Right kidney (tissue), 1 donor: ENCODE results near the gene ANO9.
A peak's percentile ranks its signal among the peaks of the same experiment; 100 is the strongest.
"Not testable (repeated sequence)": the region's sequence is repeated elsewhere in the genome, so short reads cannot be mapped to it uniquely, and the experiment has no call there.

Source experiments
- DNase-seq: peaks from one replicate; pipeline ENCODE4 v3.0.0-alpha.2; 2016

ANO9 gene

DNA sequence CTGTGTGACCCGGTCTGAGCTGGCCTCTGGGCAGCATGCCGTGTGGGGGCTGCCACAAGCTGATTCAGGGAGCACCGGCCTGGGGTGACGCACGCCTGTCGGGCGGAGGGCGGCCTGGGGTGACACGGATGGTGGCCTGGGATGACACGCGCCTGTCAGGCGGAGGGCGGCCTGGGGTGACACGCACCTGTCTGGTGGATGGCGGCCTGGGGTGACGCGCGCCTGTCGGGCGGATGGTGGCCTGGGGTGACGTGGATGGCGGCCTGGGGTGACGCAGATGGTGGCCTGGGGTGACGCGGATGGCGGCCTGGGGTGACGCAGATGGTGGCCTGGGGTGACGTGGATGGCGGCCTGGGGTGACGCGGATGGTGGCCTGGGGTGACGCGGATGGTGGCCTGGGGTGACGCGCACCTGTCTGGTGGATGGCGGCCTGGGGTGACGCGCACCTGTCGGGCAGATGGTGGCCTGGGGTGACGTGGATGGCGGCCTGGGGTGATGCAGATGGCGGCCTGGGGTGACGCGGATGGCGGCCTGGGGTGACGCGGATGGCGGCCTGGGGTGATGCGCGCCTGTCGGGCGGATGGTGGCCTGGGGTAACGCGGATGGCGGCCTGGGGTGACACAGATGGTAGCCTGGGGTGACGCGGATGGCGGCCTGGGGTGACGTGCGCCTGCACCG is 29.8 kb upstream of the ANO9 start:
- no peak for DNase-seq

- peak; percentile 57 for DNase-seq
Measured at GRCh38 chr11:469684-470560, 28.1 kb upstream of the ANO9 start.

- DNase-seq = not testable (repeated sequence)
Measured at GRCh38 chr11:469026-469683, 27.3 kb upstream of the ANO9 start.

- DNase-seq = peak; percentile 34
Measured at GRCh38 chr11:468493-468892, 26.7 kb upstream of the ANO9 start.

GRCh38 chr11:468036-468435 is 26.2 kb upstream of the ANO9 start:
- no peak for DNase-seq

GRCh38 chr11:465896-466530 is 24.2 kb upstream of the ANO9 start:
- no peak for DNase-seq

- DNase-seq = no peak
Measured at GRCh38 chr11:464316-464715, 22.5 kb upstream of the ANO9 start.

GRCh38 chr11:462107-462890 is 20.5 kb upstream of the ANO9 start:
- no peak for DNase-seq

GRCh38 chr11:461626-462025 is 19.8 kb upstream of the ANO9 start:
- DNase-seq = no peak

GRCh38 chr11:460331-461199 is 18.8 kb upstream of the ANO9 start:
- DNase-seq = no peak

DNA sequence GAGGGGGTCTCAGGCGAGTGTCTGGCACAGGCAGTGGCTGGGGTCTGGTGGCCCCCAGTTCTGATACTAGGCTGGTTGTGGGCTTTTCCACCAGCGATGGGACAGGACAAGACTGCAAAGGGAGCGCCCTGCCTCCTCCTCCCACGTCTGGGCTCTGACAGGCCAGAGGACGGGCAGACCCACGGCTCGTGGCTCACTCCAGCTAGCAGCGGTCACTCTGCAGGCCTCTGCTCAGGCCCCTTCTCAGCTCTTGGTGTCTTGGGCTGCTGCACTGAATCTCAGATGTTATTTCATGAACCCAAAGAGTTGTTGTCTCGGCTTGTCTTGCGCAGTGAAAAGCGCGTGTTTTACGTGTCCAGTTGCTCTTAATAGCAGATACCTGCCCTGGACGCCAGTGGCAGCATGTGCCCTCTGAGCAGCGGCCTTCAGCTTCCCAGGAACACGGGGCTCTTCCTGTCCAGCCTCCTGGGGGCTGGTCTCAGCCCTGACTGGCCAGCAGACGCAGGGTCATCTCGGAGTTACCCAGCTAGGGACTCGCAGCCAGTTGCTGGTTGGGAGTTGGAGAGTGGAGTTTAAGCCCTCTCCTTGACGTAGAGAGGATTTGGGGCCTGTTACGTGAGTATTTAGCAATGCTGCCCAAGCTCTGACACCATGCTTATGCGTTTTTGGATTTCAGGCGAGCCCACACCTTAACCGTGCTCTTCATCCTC is 17.9 kb upstream of the ANO9 start:
- DNase-seq = no peak

DNA sequence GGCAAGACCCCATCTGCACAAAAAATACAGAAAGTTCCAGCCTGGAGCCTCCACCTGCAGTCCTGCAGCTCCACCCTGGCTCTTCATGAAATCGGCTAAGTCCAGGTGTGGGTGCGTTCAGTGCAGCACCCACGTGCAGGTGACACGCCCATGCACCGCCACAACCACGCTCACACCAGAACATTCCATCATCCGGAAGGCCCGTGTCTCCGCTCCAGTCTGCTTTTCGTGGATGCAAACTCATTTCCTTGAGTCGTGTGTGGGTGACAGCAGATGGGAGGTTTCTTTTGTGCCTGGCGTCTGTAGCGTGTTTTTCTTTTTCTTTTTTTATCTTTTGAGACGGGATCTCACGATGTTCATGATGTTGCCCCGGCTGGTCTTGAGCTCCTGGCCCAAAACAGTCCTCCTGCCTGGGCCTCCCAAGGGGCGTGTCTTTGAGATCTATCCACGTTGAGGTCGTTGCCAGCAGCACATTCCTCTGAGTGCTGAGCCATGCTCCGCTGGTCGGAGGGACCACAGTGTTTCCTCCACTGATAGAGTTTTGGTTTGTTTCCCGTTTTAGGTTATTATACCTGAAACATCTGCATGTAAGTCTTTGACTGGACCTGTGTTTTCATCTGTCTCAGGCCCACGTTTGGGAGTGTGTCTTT is 15.4 kb upstream of the ANO9 start:
- no peak for DNase-seq

DNA sequence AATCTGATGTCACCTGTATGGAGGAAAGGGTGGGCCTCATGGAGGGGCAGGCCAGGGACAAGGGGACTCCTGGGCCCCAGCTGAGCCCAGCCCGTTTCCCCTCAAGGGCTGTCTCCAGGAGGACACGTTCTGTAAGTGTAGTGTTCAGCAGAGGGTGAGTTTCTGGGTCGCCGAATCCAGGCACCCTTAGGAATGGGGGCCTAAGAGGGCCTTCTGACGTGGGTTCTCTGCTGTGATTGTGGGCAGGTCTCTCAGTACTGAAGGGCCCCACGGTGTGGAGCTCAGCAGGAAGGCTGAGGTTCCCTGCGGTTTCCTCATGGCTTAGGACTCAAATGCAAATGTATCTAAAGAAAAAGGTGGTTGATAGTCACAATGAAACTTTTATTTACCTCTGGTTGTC is 14.7 kb upstream of the ANO9 start:
- DNase-seq = no peak

DNA sequence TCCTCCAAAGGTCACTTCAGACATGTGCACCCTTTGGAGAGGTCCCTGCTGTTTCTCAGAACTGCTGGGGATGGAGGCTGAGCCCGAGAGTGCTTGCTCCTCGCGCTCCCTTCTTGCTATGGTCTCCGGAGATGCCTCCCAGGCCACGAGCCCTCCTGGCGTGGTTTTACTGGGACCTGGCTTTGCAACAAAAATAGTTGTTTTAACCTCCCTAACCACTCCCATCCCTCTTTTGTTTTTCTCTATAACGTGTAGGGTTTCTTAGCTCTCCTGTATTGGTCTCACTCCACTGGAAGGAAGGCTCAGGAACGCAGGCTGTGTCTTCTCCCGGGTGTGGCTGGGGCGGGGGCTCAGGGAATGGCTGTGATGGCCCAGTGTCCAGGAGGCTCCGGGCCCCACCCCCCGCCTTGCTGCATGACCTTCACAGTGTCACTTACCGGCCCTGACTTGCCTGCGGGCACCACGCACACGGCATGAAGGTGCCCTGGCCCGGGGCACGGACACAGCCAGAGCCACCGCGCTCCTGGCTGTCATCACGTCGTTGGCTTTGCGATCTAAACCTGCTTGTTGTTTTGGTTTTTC is 13.8 kb upstream of the ANO9 start:
- DNase-seq = peak; percentile 23

- DNase-seq = no peak
Measured at GRCh38 chr11:454801-455565, 13.2 kb upstream of the ANO9 start.

GRCh38 chr11:454043-454442 is 12.2 kb upstream of the ANO9 start:
- no peak for DNase-seq

- no peak for DNase-seq
Measured at GRCh38 chr11:453564-453963, 11.8 kb upstream of the ANO9 start.

- no peak for DNase-seq
Measured at GRCh38 chr11:452916-453527, 11.2 kb upstream of the ANO9 start.
